ENCODE data around the gene BTG2.

The BTG2 gene

GRCh38 chr1:203346060-203346768 is 40.9 kb downstream of the BTG2 start:
- DNase-seq, result no peak

GRCh38 chr1:203346769-203347102 is 41.4 kb downstream of the BTG2 start:
- DNase-seq, result no peak

- no peak for DNase-seq
Observed at GRCh38 chr1:203349166-203349565, 43.8 kb downstream of the BTG2 start.

- DNase-seq, result no peak
Observed at GRCh38 chr1:203349773-203350524, 44.6 kb downstream of the BTG2 start.

- DNase-seq, result no peak
Observed at GRCh38 chr1:203351037-203351625, 45.8 kb downstream of the BTG2 start, which contains the start of gene FMOD. Gene FMOD, minus strand, starts transcription at chr1:203351122. Its CDS starts 2,852 bp downstream, at chr1:203348270.

- DNase-seq, result no peak
Observed at GRCh38 chr1:203353486-203353885, 48.2 kb downstream of the BTG2 start.

- no peak for DNase-seq
Observed at GRCh38 chr1:203354246-203354645, 48.9 kb downstream of the BTG2 start.

- DNase-seq, result peak; percentile 14
Observed at GRCh38 chr1:203359010-203359571, 53.8 kb downstream of the BTG2 start.

Data from NCI-H226 (cell line).